ENCODE data around the gene SCP2. TPM values are rescaled to one million over a fixed set of nuclear protein-coding genes. Genes with fewer than 3 reads are reported as not detected.

The SCP2 gene
- total RNA-seq, 1 experiment from 2014 or later: 53.8 TPM

- no TSS peak for BruUV-seq (replicated peaks)
- Mint-ChIP-seq H3K36me3 (ENCODE audit: insufficient read depth, unreplicated experiment) (no peaks in the 10 kb centered on the region), H3K4me3 (ENCODE audit: unreplicated experiment) (no peak overlapping the region), H3K27ac (ENCODE audit: low read depth, unreplicated experiment) (no peak overlapping the region), H3K9me3 (ENCODE audit: unreplicated experiment) (no peaks in the 10 kb centered on the region), H3K27me3 (ENCODE audit: insufficient read depth, unreplicated experiment) (peaks cover 11% of the 10 kb centered on the region), H3K4me1 (ENCODE audit: insufficient read depth, unreplicated experiment) (no peaks in the 10 kb centered on the region)
- ChIA-PET POLR2A (no interaction called here), CTCF (no interaction called here)
- TF ChIP-seq CTCF (IDR thresholded peaks at IDR 0.05; ENCODE audit: unreplicated experiment): no peak
- no peak for DNase-seq (ENCODE audit: unreplicated experiment)
- intact Hi-C loops (cut with micrococcal nuclease): no loop called here
Measured at GRCh38 chr1:53066488-53066887, 139.4 kb downstream of the SCP2 start.

GRCh38 chr1:53066891-53067738 is 140.0 kb downstream of the SCP2 start:
- BruUV-seq (replicated peaks): no TSS peak
- DNase-seq (ENCODE audit: unreplicated experiment): no peak
- intact Hi-C loops (cut with micrococcal nuclease): no loop called here
- Mint-ChIP-seq H3K27ac (ENCODE audit: low read depth, unreplicated experiment) (no peak overlapping the region), H3K27me3 (ENCODE audit: insufficient read depth, unreplicated experiment) (peaks cover 11% of the 10 kb centered on the region), H3K9me3 (ENCODE audit: unreplicated experiment) (no peaks in the 10 kb centered on the region), H3K4me1 (ENCODE audit: insufficient read depth, unreplicated experiment) (no peaks in the 10 kb centered on the region), H3K36me3 (ENCODE audit: insufficient read depth, unreplicated experiment) (no peaks in the 10 kb centered on the region), H3K4me3 (ENCODE audit: unreplicated experiment) (no peak overlapping the region)
- TF ChIP-seq CTCF (IDR thresholded peaks at IDR 0.05; ENCODE audit: unreplicated experiment): no peak
- ChIA-PET CTCF (no interaction called here), POLR2A (no interaction called here)

- DNase-seq (ENCODE audit: unreplicated experiment): no peak
- Mint-ChIP-seq H3K4me1 (ENCODE audit: insufficient read depth, unreplicated experiment) (no peaks in the 10 kb centered on the region), H3K36me3 (ENCODE audit: insufficient read depth, unreplicated experiment) (no peaks in the 10 kb centered on the region), H3K4me3 (ENCODE audit: unreplicated experiment) (no peak overlapping the region), H3K27ac (ENCODE audit: low read depth, unreplicated experiment) (no peak overlapping the region), H3K27me3 (ENCODE audit: insufficient read depth, unreplicated experiment) (peaks cover 11% of the 10 kb centered on the region), H3K9me3 (ENCODE audit: unreplicated experiment) (no peaks in the 10 kb centered on the region)
- no peak for TF ChIP-seq CTCF (IDR thresholded peaks at IDR 0.05; ENCODE audit: unreplicated experiment)
- ChIA-PET POLR2A (interaction anchor here (0.5 to 1.5 kb wide), 3 partner anchors 11 to 579 kb away, joined by 3 to 4 read pairs (median 4); no protein-coding TSS in a partner anchor), CTCF (interaction anchor here (0.6 kb wide), 1 partner anchor 112 kb away, joined by 3 read pairs; no protein-coding TSS in a partner anchor)
- intact Hi-C loops (cut with micrococcal nuclease): no loop called here
- BruUV-seq (replicated peaks): no TSS peak
Measured at GRCh38 chr1:53067886-53068285, 140.8 kb downstream of the SCP2 start.

GRCh38 chr1:53068314-53069099 is 141.4 kb downstream of the SCP2 start:
- no peak overlapping the region for H3K4me3 Mint-ChIP-seq (ENCODE audit: unreplicated experiment)
- no peak for DNase-seq (ENCODE audit: unreplicated experiment)
- no peak for TF ChIP-seq CTCF (IDR thresholded peaks at IDR 0.05; ENCODE audit: unreplicated experiment)
- H3K27me3 Mint-ChIP-seq (ENCODE audit: insufficient read depth, unreplicated experiment): peaks cover 8% of the 10 kb centered on the region
- H3K36me3 Mint-ChIP-seq (ENCODE audit: insufficient read depth, unreplicated experiment): no peaks in the 10 kb centered on the region
- no TSS peak for BruUV-seq (replicated peaks)
- no peak overlapping the region for H3K27ac Mint-ChIP-seq (ENCODE audit: low read depth, unreplicated experiment)
- no peaks in the 10 kb centered on the region for H3K4me1 Mint-ChIP-seq (ENCODE audit: insufficient read depth, unreplicated experiment)
- H3K9me3 Mint-ChIP-seq (ENCODE audit: unreplicated experiment): no peaks in the 10 kb centered on the region
- CTCF ChIA-PET: interaction anchor here (0.6 kb wide), 2 partner anchors 15 to 112 kb away, joined by 3 read pairs; no protein-coding TSS in a partner anchor
- POLR2A ChIA-PET: interaction anchor here (0.5 to 1.5 kb wide), 3 partner anchors 11 to 578 kb away, joined by 3 to 4 read pairs (median 4); no protein-coding TSS in a partner anchor
- intact Hi-C loops (cut with micrococcal nuclease): no loop called here

Data from MCF 10A (cell line).